ENCODE results near the gene TAB2.

The TAB2 gene

DNA sequence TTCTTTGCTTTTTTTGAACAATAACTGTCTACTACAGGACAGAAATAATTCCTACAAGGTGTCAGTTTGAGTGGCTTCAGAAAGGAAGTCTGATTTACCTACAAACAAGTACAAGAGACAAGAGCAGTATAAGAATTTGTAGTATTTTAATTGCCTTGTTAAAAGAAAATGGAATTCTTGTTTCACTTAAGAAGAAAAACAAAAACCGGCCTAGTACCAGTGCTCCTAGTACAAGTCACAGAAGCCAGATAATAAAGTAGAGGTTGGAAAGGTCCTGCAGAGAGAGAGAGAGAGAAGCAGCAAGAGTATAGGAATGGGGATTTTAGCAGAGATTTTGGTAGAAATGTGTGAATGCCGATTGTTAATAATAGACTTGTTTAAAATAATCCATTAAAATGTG lies 6.4 kb downstream of the TAB2 start:
- no peaks in the 10 kb centered on the region for H3K36me3 ChIP-seq (ENCODE audit: control insufficient read depth, insufficient read depth, low read length)
- no peak overlapping the region for H3K4me3 ChIP-seq (ENCODE audit: low read depth, low read length)
- H3K4me1 ChIP-seq (ENCODE audit: control insufficient read depth, insufficient read depth, low read length), result peaks cover 37% of the 10 kb centered on the region
- no peak overlapping the region for H3K9ac ChIP-seq (ENCODE audit: low read length)
- no peaks in the 10 kb centered on the region for H3K9me3 ChIP-seq (ENCODE audit: control insufficient read depth, insufficient read depth, low read depth, low read length)
- no peaks in the 10 kb centered on the region for H3K27me3 ChIP-seq (ENCODE audit: control insufficient read depth, insufficient read depth, low read length)
- H3K27ac ChIP-seq (ENCODE audit: low read depth, low read length), result no peak overlapping the region; the same call in 1 of the 2 replicates

DNA sequence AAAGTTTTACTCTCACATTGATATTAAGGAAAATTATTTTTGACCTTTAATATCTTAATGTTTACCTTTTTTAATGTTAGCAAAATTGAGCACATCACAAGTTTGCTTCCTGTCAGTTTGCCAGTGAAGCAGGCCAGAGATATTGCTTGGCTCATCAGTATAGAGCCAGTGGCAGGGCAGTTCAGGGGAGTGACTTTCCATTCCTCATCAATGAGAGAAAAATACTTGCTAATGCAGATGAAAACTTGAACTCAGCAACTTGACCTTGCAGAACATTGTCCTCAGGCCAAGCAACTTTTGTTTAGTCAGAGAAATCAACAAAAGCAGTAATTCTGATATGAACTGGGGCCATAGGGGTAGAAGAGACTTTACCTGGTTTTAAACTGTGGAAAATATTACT lies 6.9 kb downstream of the TAB2 start:
- no peaks in the 10 kb centered on the region for H3K9me3 ChIP-seq (ENCODE audit: control insufficient read depth, insufficient read depth, low read depth, low read length)
- peaks cover 37% of the 10 kb centered on the region for H3K4me1 ChIP-seq (ENCODE audit: control insufficient read depth, insufficient read depth, low read length)
- H3K36me3 ChIP-seq (ENCODE audit: control insufficient read depth, insufficient read depth, low read length), result no peaks in the 10 kb centered on the region
- no peak overlapping the region for H3K4me3 ChIP-seq (ENCODE audit: low read depth, low read length)
- H3K9ac ChIP-seq (ENCODE audit: low read length), result no peak overlapping the region
- H3K27ac ChIP-seq (ENCODE audit: low read depth, low read length), result no peak overlapping the region
- no peaks in the 10 kb centered on the region for H3K27me3 ChIP-seq (ENCODE audit: control insufficient read depth, insufficient read depth, low read length)

DNA sequence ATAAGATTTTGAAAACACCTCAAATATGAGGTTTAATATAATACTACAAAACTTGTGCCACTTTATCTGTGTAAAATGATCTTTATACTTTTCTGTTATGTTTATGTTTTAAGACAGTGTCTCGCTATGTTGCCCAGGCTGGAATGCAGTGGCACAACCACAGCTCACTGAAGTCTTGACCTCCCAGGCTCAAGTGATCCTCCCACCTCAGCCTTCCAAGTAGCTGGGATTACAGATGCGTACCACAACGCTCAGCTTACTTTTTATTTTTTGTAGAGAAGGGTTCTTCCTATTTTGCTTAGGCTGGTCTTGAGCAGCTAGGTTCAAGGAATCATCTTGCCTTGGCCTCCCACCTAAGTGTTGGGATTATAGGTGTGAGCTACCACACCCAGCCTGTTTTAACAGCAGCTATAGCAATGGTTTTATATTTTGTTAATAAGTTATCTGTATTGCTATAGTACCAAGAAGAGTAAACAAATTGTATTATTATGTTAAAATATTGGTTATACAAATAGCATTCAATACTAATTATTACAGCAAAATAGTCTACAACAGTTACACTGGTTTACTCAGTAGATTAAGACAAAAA lies 8.2 kb downstream of the TAB2 start:
- H3K9me3 ChIP-seq (ENCODE audit: control insufficient read depth, insufficient read depth, low read depth, low read length), result no peaks in the 10 kb centered on the region
- H3K4me3 ChIP-seq (ENCODE audit: low read depth, low read length), result no peak overlapping the region
- H3K9ac ChIP-seq (ENCODE audit: low read length), result no peak overlapping the region
- no peak overlapping the region for H3K27ac ChIP-seq (ENCODE audit: low read depth, low read length)
- H3K36me3 ChIP-seq (ENCODE audit: control insufficient read depth, insufficient read depth, low read length), result no peaks in the 10 kb centered on the region
- H3K4me1 ChIP-seq (ENCODE audit: control insufficient read depth, insufficient read depth, low read length), result peaks cover 44% of the 10 kb centered on the region
- no peaks in the 10 kb centered on the region for H3K27me3 ChIP-seq (ENCODE audit: control insufficient read depth, insufficient read depth, low read length)

DNA sequence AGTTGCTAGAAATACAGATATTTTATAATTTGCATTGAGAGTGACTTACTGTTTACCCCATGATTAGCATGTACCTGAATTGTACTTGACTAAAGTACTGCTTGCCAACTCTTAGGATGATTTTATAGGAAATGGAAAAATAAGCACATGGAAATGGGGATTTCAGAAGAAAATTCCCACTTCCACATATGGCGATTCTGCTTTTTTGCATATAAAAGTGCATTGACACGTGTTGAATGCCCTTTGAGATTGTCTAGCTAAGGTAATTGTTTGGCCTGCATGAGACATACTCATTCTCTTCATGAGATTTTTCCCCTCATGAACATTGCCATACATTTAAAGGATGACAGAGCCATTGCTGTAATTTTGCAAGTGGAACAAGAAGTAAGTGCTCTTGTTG lies 10.1 kb downstream of the TAB2 start:
- H3K27me3 ChIP-seq (ENCODE audit: control insufficient read depth, insufficient read depth, low read length), result no peaks in the 10 kb centered on the region
- no peak overlapping the region for H3K9ac ChIP-seq (ENCODE audit: low read length)
- no peak overlapping the region for H3K27ac ChIP-seq (ENCODE audit: low read depth, low read length)
- no peak overlapping the region for H3K4me3 ChIP-seq (ENCODE audit: low read depth, low read length)
- no peaks in the 10 kb centered on the region for H3K36me3 ChIP-seq (ENCODE audit: control insufficient read depth, insufficient read depth, low read length)
- peaks cover 58% of the 10 kb centered on the region for H3K4me1 ChIP-seq (ENCODE audit: control insufficient read depth, insufficient read depth, low read length)
- H3K9me3 ChIP-seq (ENCODE audit: control insufficient read depth, insufficient read depth, low read depth, low read length), result no peaks in the 10 kb centered on the region

DNA sequence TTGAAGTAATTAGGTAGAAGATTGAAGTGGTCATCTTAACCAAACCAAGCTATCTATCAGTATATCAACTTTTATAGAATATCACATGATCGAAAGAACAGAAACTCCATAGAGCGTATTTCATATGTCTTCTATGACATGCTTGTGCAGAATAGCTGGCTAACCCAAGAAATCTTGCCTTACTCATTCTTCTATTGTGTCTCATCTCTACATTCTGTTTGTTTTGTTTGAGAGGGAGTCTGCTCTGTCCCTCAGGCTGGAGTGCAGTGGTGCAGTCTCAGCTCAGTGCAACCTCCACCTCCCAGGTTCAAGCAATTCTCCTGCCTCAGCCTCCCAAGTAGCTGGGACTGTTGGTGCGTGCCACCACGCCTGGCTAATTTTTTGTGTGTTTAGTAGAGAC lies 10.6 kb downstream of the TAB2 start:
- no peak overlapping the region for H3K4me3 ChIP-seq (ENCODE audit: low read depth, low read length)
- H3K4me1 ChIP-seq (ENCODE audit: control insufficient read depth, insufficient read depth, low read length), result peaks cover 59% of the 10 kb centered on the region
- H3K9ac ChIP-seq (ENCODE audit: low read length), result no peak overlapping the region
- H3K36me3 ChIP-seq (ENCODE audit: control insufficient read depth, insufficient read depth, low read length), result no peaks in the 10 kb centered on the region
- no peak overlapping the region for H3K27ac ChIP-seq (ENCODE audit: low read depth, low read length)
- no peaks in the 10 kb centered on the region for H3K9me3 ChIP-seq (ENCODE audit: control insufficient read depth, insufficient read depth, low read depth, low read length)
- no peaks in the 10 kb centered on the region for H3K27me3 ChIP-seq (ENCODE audit: control insufficient read depth, insufficient read depth, low read length)

DNA sequence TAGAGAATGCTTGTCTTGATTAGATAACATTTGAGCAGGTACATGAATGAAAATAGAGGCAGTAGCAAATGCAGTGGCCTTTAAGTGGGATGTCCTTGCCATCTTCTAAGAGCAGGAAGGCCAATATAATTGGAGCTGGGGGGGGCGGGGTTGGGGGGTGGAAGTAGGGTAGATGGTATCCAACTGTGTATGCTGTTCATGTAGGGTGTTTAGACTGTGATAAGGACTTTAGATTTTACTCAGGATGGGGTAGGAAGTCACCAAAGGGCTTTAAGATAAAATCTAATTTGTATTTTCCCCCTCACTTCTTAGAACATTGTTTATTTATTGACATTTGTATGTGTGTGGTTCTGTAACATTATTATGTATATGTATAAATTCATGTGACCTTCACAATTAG lies 12.0 kb downstream of the TAB2 start:
- H3K9ac ChIP-seq (ENCODE audit: low read length), result no peak overlapping the region
- H3K27ac ChIP-seq (ENCODE audit: low read depth, low read length), result no peak overlapping the region
- no peaks in the 10 kb centered on the region for H3K9me3 ChIP-seq (ENCODE audit: control insufficient read depth, insufficient read depth, low read depth, low read length)
- no peaks in the 10 kb centered on the region for H3K36me3 ChIP-seq (ENCODE audit: control insufficient read depth, insufficient read depth, low read length)
- no peaks in the 10 kb centered on the region for H3K27me3 ChIP-seq (ENCODE audit: control insufficient read depth, insufficient read depth, low read length)
- peaks cover 52% of the 10 kb centered on the region for H3K4me1 ChIP-seq (ENCODE audit: control insufficient read depth, insufficient read depth, low read length)
- no peak overlapping the region for H3K4me3 ChIP-seq (ENCODE audit: low read depth, low read length)

DNA sequence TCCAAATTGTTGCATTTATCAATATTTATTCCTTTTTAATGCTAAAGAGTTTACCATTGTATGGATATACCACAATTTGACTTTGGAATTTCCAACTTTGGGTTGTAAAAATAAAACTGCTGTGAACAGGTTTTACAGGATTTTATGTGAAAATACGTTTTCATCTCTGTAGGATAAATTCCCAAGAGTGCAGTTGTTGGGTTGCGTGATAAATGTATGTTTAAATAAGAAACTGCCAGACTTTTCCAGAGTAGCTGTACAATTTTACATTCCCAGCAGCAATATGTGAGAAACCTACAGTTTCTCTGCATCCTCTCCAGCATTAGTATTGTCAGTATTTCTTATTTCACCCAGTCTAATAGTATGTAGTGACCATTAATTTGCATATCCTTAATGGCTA lies 12.6 kb downstream of the TAB2 start:
- Histone ChIP-seq H3K27ac (ENCODE audit: low read depth, low read length) (no peak overlapping the region), H3K36me3 (ENCODE audit: control insufficient read depth, insufficient read depth, low read length) (no peaks in the 10 kb centered on the region), H3K27me3 (ENCODE audit: control insufficient read depth, insufficient read depth, low read length) (no peaks in the 10 kb centered on the region), H3K9ac (ENCODE audit: low read length) (no peak overlapping the region), H3K4me1 (ENCODE audit: control insufficient read depth, insufficient read depth, low read length) (peaks cover 57% of the 10 kb centered on the region), H3K4me3 (ENCODE audit: low read depth, low read length) (no peak overlapping the region), H3K9me3 (ENCODE audit: control insufficient read depth, insufficient read depth, low read depth, low read length) (no peaks in the 10 kb centered on the region)

DNA sequence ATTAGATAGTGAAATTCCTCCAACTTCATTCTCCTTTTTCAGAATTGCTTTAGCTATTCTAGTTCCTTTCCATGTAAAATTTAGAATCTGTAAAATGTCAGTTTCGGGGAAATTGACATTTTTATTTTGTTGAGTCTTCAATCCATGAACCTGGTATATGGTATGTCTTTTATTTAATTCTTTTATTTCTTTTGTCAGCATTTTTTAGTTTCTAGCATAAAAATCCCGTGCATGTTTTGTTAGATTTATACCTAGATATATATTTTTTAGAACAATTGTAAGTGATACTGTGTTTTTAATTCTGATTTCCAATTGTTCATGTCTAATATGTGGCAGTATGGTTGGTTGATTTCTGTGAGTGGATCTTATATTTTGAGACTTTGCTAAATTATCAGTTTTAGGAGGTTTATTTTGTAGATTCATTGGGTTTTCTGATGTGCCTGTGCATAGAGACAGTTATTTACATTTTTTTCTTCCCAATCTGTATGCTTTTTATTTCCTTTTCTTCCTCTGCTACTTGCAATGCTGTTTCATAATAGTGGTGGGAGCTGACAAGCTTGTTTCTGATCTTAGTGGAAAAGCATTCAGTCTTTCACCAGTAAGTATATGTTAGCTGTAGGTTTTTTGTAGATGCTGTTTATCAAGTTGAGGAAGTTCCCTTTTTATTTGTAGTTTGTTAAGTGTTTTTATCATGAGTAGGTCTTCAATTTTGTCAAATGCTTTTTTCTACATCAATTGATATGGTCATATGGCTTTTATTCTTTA lies 13.7 kb downstream of the TAB2 start:
- Histone ChIP-seq H3K9ac (ENCODE audit: low read length) (no peak overlapping the region), H3K27me3 (ENCODE audit: control insufficient read depth, insufficient read depth, low read length) (no peaks in the 10 kb centered on the region), H3K36me3 (ENCODE audit: control insufficient read depth, insufficient read depth, low read length) (no peaks in the 10 kb centered on the region), H3K4me1 (ENCODE audit: control insufficient read depth, insufficient read depth, low read length) (peaks cover 63% of the 10 kb centered on the region), H3K9me3 (ENCODE audit: control insufficient read depth, insufficient read depth, low read depth, low read length) (no peaks in the 10 kb centered on the region), H3K27ac (ENCODE audit: low read depth, low read length) (no peak overlapping the region; the same call in 1 of the 2 replicates), H3K4me3 (ENCODE audit: low read depth, low read length) (no peak overlapping the region)

DNA sequence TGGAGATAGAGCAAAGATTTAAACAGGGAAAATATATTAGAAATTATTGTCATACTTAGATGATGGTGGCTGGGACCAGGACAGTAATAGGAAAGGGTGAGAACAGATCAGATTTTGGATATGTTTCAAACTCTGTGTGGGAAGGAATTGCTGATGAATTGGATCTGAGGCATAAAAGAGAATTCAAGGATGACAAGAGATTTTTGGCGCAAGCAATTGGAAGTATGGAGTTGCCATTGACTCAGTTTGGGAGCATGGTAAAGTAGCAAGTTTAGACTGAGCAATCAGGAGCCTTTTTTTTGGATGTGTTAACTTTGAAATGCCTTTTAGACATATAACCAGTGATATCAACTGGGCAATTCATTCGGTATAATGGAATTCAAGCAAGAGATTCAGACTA lies 14.4 kb downstream of the TAB2 start:
- Histone ChIP-seq H3K27me3 (ENCODE audit: control insufficient read depth, insufficient read depth, low read length) (no peaks in the 10 kb centered on the region), H3K4me1 (ENCODE audit: control insufficient read depth, insufficient read depth, low read length) (peaks cover 69% of the 10 kb centered on the region), H3K9me3 (ENCODE audit: control insufficient read depth, insufficient read depth, low read depth, low read length) (no peaks in the 10 kb centered on the region), H3K4me3 (ENCODE audit: low read depth, low read length) (no peak overlapping the region), H3K9ac (ENCODE audit: low read length) (no peak overlapping the region), H3K36me3 (ENCODE audit: control insufficient read depth, insufficient read depth, low read length) (no peaks in the 10 kb centered on the region), H3K27ac (ENCODE audit: low read depth, low read length) (no peak overlapping the region; the same call in 1 of the 2 replicates)

DNA sequence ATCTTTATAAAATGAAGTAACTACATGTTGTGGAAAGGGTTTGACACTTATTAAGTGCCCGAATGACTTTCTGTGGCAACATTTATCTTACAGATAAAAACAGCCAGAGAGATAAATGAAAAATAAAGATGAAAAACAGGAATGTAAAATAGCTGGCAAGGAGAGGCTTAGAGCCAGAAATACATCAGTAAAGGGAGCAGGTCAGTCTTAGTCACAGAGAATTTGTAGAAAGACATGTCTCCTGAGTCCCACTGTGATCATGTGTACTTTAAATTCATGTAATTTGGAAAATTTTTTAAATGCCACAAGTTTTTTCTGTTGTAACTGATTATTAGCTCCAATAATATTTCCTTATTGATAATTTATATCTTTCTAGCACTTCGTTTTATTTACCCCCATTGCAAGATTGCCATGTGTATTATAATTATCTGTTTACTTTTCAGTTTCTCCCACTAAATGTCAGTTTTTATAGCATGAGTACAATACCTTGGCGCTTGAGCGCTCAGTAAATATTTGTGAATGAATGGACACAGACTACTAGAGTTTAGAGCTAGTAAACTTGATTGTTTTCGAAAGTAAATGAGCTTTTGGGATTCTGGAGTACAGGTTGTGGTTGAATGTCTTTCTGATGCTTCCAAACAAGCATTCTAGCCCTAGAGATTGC lies 15.2 kb downstream of the TAB2 start:
- no peak overlapping the region for H3K9ac ChIP-seq (ENCODE audit: low read length)
- no peak overlapping the region for H3K27ac ChIP-seq (ENCODE audit: low read depth, low read length)
- peaks cover 73% of the 10 kb centered on the region for H3K4me1 ChIP-seq (ENCODE audit: control insufficient read depth, insufficient read depth, low read length)
- H3K9me3 ChIP-seq (ENCODE audit: control insufficient read depth, insufficient read depth, low read depth, low read length), result no peaks in the 10 kb centered on the region
- no peak overlapping the region for H3K4me3 ChIP-seq (ENCODE audit: low read depth, low read length)
- no peaks in the 10 kb centered on the region for H3K36me3 ChIP-seq (ENCODE audit: control insufficient read depth, insufficient read depth, low read length)
- H3K27me3 ChIP-seq (ENCODE audit: control insufficient read depth, insufficient read depth, low read length), result no peaks in the 10 kb centered on the region

DNA sequence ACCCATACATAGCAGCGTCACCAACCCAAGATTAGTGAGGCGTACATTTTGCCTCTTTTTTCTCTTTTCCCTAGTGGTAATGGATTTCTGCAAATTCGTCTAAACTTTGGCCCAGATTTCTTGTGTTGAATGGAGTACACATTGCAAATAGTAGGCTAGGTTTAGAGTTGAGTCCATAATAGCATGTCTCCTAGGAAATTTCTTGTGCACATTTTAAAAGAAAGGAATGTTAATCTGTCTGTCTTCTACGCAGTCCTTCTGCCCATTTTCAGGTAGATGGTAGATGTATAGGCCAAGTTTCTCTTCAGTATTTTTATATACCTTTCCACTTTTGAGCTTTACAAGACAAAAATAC lies 15.7 kb downstream of the TAB2 start:
- Histone ChIP-seq H3K4me1 (ENCODE audit: control insufficient read depth, insufficient read depth, low read length) (peaks cover 76% of the 10 kb centered on the region), H3K27ac (ENCODE audit: low read depth, low read length) (no peak overlapping the region)

More for the DNA sequence above, 15.7 kb downstream of the TAB2 start:
- H3K4me3 ChIP-seq (ENCODE audit: low read depth, low read length), result no peak overlapping the region
- H3K36me3 ChIP-seq (ENCODE audit: control insufficient read depth, insufficient read depth, low read length), result no peaks in the 10 kb centered on the region
- H3K9me3 ChIP-seq (ENCODE audit: control insufficient read depth, insufficient read depth, low read depth, low read length), result no peaks in the 10 kb centered on the region
- H3K27me3 ChIP-seq (ENCODE audit: control insufficient read depth, insufficient read depth, low read length), result no peaks in the 10 kb centered on the region
- no peak overlapping the region for H3K9ac ChIP-seq (ENCODE audit: low read length)
